ENCODE data around the gene SPEN. TPM values are rescaled to one million over a fixed set of nuclear protein-coding genes. Genes with fewer than 3 reads are reported as not detected.
"Not testable (repeated sequence)": the region's sequence is repeated elsewhere in the genome, so short reads cannot be mapped to it uniquely, and the experiment has no call there.

The SPEN gene
- polyA plus RNA-seq, 10 donors = 28.0 to 40.5 (median 34.9) TPM

GRCh38 chr1:15833842-15834405 lies 13.6 kb upstream of the SPEN start:
- DNase-seq = no peak

- peak; percentile 92 to 98 (median 93) for DNase-seq
Measured at GRCh38 chr1:15834406-15835204, 12.9 kb upstream of the SPEN start.

DNA sequence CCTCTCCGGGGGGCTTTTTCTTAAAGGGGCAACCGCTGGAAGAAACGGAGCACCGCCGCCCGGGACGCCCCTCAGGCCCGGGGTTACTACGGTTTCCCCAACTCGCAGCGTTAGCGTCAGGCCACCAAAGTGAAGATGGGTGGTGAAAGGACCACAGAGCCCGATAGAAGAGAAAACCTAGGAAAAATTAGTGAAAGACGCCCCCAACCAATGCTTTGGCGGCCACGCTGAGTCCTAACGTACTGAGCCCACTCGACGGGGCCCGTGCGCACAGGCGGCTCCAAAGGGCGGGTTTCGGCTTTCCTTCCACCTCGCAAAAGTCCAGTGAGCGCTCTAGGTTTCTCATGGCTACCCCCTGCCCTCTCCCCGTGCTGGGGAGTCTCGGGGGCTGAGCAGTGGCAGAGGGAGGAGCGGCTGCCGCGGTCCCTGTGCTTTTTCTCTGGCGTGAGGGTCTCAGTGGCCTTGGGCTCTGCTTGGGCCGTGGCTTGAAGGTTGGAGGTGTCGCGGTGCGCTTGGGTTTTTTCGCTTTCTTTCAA lies 12.2 kb upstream of the SPEN start:
- no peak for DNase-seq

- DNase-seq = peak; percentile 100
Measured at GRCh38 chr1:15835741-15836510, 11.6 kb upstream of the SPEN start.

DNA sequence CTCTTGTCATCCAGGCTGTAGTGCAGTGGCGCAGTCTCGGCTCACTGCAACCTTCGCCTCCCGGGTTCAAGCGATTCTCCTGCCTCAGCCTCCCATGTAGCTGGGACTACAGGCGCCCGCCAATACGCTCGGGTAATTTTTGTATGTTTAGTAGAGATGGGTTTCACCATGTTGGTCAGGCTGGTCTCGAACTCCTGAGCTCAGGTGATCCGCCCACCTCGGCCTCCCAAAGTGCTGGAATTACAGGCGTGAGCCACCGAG lies 11.1 kb upstream of the SPEN start:
- DNase-seq = not testable (repeated sequence)

DNA sequence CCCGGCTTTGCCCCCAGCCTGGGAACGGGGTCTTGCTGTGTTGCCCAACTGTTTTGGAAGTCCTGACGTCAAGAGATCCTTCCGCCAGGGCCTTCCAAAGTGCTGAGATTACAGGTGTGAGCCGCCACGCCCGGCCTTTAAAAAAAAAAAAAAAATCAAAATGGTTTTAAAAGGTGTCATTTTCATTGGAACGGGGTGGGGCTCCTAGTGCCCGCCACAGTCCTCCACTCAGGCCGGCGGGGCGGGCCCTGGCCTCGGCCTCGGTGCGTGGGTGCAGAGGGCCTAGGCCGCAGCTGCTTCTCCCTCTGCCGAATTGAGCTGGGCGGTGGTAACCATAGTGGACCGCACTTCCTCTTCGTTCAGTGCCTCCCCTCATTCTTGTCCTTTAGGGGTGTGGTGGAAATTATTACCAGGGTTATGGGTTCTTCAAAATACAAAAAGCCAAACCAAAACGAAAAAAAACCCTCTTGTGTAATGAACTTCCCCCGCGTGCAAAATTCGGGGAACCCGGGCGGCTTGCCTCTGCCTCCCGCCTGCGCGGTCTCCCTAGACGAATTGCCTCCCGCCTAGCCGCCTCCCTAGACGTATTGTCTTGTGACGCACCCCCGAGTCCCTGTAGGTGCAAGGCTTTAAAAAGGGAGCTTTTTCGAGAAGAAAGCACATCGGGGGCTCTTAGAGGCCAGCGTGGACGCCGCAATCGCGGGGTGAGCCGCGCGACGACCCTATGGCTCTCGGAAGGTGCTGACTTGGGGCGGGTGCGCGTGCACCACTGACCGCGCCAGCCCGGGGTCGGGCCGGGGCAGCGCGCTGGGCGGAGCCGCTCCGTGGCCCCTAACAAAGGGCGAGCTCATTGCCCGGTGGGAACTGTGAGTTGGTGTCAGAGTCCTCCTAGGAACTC lies 10.5 kb upstream of the SPEN start:
- DNase-seq = peak in 1 of 3 donors; percentile 55

GRCh38 chr1:15837931-15838330 lies 9.6 kb upstream of the SPEN start:
- DNase-seq = no peak

DNA sequence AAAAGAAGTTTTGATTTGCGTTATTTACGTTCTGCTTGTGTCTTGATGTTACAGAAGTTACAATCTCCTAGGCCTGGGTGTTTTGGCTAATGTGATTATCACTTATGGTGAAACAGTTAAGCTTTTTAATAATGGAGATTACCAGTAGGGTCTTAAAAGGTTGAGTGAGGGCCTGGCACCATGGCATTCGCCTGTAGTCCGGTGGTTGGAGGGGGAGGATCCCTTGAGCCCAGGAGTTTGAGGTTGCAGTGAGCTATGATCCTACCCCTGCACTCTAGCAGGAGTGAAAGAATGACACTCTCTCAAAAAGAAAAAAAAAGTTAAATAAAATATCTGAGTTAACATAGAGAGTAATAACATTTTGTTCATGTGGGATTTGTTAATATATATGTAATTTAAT lies 8.8 kb upstream of the SPEN start:
- no peak for DNase-seq

DNA sequence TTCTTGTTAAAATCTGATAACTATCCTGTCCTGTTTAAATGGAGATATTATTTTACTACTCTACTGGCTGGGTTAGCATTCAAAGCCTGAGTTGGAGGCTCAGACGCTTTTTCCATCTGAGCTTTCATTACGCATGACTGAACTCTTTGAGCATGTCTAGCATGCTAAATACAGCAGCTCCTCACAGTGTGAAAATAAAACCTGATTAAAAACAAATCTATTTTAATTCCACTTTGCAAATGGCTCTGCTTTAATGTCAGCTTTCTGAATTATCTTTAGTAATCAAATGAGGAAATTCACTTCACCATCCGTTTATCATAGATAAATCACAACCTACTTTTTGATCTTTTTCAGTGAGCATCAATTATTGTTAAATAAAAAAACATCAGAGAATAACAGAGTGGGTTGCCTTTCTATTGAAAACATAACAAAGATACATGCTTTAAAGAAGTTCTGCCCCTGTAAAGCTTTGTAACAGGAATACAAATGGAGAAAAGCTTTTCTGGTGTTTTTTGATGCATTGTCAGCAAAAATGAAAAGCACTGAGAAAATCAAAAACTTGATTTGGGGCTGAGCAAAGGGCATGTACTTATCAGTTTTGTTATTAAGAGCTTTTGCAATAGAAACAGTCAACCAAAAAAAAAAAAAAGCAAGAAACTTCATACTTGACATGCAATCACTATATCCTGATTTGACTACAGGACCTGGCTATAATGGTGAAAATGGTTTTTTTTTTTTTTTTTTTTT lies 3.5 kb upstream of the SPEN start:
- DNase-seq = no peak

GRCh38 chr1:15846056-15846455 lies 1.5 kb upstream of the SPEN start:
- DNase-seq = not testable (repeated sequence)

DNA sequence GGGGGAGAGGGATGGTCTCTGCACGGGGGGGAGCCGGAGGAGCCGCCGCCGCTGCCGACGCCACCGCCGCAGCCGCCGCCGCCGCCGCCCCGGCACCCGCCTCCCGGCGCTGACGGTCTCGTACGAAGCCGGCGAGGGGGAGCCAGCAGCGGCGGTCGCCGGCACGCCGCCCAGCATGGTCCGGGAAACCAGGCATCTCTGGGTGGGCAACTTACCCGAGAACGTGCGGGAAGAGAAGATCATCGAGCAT lies 311 bp downstream of the SPEN start:
- no peak for DNase-seq

DNA sequence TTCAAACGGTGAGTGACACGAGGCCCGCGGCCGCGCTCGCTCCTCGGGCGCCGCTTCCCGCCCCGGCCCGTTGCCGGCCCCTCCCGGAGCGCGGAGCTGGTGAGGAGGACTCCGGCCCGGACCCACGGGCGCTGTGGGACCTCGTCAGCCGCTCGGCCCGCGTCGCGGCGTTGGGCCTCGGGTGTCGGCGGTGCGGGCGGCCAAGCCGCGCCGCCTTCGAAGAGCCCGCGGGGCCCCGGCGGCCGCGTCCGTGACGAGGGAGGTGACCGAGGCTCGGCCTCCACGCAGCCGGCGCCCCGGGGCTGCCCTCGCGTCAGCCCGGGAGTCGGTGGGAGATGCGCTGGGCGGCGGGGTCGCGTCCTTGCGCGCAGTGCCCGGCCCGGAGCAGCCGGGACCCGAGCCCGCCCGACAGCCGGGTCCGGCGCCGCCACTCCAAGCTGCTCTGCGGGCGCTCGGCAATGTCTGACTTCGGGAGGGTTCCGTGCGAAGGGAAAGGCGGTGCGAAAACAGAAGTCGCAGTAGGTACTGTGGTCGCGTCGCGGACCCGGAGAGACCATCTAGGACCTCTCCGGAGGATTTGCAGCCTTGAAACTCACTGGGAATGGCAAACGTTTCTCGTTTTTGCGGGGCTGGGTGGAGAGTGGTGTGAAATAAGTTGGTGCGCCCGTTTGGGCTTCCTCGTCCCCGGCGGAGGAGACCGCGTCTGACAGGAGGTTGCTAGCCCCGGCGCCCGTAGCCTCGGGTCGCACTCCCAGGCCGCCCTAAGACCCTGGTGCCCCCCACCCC lies 829 bp downstream of the SPEN start:
- peak in 2 of 3 donors; percentile 40 to 74 for DNase-seq

DNA sequence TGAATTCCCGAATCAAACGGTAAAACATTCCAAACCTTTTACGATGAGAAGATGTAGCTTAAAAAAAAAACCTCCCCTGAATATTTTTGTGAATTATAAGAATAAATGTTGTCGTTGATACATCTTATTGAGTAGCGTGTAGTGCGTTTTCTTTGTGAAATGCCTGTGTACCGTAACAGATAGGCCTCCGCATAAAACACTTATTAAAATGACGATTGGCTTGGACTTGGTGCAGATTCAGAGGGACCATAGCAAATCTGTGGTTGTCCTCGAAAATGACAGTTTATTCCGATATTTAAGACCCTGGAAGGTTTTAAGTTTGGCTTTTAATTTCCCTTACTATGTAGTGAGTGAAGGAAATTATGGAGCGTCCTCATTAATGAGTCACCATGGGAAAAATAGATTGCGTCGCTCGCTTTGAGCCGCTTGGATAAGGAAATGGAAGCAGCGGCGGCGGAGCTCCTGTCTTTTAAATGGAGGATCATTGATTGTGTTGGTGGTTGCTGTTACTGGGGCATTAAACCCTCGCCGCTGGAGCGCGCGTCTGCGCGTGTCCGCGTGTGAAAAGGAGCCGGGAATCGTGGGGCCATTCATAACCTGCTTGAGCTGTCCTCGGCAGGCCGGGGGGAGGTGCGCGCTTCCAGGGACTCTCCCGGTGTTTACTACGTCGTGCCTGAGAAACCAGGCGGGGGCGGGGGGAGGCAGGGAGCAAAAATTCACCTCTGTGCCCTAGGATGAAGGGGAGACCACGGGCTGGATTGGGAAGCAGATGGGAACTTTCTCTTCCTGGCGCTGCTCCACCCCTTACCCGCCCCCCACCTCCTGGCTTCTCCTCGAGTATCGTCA lies 1.6 kb downstream of the SPEN start:
- peak; percentile 85 to 95 (median 91) for DNase-seq

GRCh38 chr1:15849775-15850324 lies 2.3 kb downstream of the SPEN start:
- peak; percentile 75 to 94 (median 85) for DNase-seq

DNA sequence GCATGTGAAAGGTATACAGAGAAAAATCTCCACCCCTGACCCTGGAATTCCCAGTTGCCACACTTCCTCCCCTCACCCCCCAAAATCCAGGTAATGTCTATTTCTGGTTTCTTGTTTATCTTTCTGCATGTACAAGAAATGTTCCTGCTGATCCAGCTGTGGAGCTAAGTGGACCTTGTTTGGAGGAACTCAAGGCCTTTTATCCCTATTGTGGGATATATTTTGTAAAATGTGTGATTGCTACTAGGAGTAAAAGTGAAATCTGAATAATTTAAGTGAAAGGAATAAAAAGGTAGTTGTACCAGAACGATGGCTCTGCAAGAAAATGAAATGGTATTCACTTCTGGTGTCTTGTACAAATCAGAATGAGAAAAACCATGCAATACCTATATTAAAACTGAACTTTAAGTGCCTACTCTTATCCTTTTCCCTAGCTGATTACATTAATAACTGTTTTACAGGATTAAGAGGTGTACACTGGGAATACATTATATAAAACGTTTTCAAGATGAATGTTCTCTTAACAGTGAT lies 3.0 kb downstream of the SPEN start:
- DNase-seq = peak in 1 of 3 donors; percentile 45

GRCh38 chr1:15851210-15852035 lies 3.9 kb downstream of the SPEN start:
- no peak for DNase-seq

DNA sequence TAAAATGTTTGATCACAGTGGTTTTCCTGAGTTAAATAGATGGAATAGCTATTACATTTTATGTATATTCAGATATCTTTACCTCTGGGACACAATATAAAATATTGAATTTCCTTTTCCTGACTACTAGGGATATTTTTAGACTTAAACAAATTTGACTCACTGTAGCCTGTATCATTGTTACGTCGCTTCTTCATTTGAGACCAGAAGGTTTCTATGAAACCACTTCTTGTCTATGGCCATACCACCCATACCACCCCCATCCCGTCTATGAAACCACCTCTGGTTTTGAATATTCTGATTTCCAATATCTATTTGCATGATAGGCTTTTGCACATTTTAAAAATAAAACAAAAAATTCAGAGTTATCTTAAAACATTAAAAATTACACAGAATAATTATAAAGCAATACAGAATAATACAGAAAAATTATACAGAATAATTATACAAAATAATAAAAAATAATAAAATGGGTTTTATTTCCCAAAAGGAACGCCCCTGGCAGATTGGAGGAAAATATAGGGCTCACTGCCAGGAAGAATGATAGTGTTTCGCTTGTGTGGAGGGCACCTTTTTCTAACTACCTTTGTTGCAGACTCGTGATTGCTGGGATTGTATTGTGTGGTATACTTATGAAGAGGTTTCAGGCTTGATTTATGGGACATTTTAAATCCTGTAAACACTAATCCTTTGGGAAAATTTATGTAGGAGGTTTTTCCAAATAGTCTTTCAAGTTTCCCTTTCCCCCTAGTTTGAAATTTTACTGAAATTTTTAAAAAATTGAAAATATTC lies 4.7 kb downstream of the SPEN start:
- DNase-seq = no peak
